ENCODE data around the gene CBFA2T3. TPM values are rescaled to one million over a fixed set of nuclear protein-coding genes. Genes with fewer than 3 reads are reported as not detected.

CBFA2T3 gene
- total RNA-seq, 1 experiment from 2014 or later, result 2.9 TPM

DNA sequence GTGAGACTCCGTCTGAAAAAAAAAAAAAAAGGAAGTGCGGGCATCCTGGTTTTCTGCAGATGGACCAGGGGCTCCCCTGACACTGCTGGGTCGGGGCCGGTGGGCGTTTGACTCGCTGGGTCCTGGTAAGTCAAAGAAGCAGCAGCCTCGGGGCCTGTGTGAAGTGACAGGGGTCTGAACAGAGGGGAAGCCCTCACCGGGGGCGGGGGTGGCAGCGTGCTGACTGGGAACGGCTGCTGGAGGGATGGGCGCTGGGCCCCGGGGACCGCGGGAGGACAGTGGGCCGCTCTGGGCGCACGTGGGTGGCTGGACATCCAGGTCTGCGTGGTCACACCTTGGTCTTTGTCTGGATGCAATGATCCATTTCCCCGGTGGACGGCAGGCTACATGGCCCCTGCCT is 128.4 kb downstream of the CBFA2T3 start:
- H3K4me1 ChIP-seq (ENCODE audit: insufficient read depth, low read length), result no peaks in the 10 kb centered on the region
- H3K4me1 Mint-ChIP-seq, result no peaks in the 10 kb centered on the region
- no peak overlapping the region for H3K23ac ChIP-seq (ENCODE audit: insufficient read length, low read depth, low read length)
- H3K9me3 Mint-ChIP-seq, result peaks cover 0 to 6% of the 10 kb centered on the region in 2 experiments; a peak in 2 of 5 replicates
- H3K9ac ChIP-seq (ENCODE audit: extremely low read depth, insufficient read length, low read length), result no peak overlapping the region
- H3K27me3 ChIP-seq (ENCODE audit: insufficient read depth, low read length), result no peaks in the 10 kb centered on the region
- H2BK5ac ChIP-seq (ENCODE audit: insufficient read length, low read length), result no peak overlapping the region
- H2AK5ac ChIP-seq (ENCODE audit: insufficient read length, low read length), result no peak overlapping the region
- H2BK120ac ChIP-seq (ENCODE audit: low read depth, low read length, poor library complexity, severe bottlenecking), result no peak overlapping the region
- H3K4me3 Mint-ChIP-seq, result no peak overlapping the region
- H3K9me3 ChIP-seq (ENCODE audit: control insufficient read depth, low read depth, low read length), result no peaks in the 10 kb centered on the region
- H3T11ph ChIP-seq (ENCODE audit: low read length), result no peak overlapping the region
- DNase-seq, result no peak
- H4K5ac ChIP-seq (ENCODE audit: insufficient read length, low read depth, low read length), result no peak overlapping the region
- H3K36me3 Mint-ChIP-seq (ENCODE audit: insufficient read depth in 1 of 3, low read depth in 3 of 3), result peaks cover 8 to 19% (median 12%) of the 10 kb centered on the region in 3 experiments; a peak in 6 of 7 replicates
- no peak overlapping the region for H3K27ac Mint-ChIP-seq
- H3K79me1 ChIP-seq (ENCODE audit: insufficient read depth, low read depth, low read length, poor library complexity, severe bottlenecking), result no peaks in the 10 kb centered on the region
- no peaks in the 10 kb centered on the region for H3K27me3 Mint-ChIP-seq (ENCODE audit: low read depth)
- H3K14ac ChIP-seq (ENCODE audit: insufficient read depth, low read length), result no peak overlapping the region; the same call in 1 of the 2 replicates
- H2BK12ac ChIP-seq (ENCODE audit: insufficient read length, low read depth, low read length), result no peak overlapping the region
- WGBS (ENCODE audit: extremely low coverage, insufficient read length, low lambda C conversion rate), result no CpG with 5 or more reads among the region's 21 CpGs
- no peak overlapping the region for H2BK20ac ChIP-seq (ENCODE audit: low read depth, low read length, poor library complexity, severe bottlenecking)
- H2AFZ ChIP-seq (ENCODE audit: low read length), result no peak overlapping the region
- H3K18ac ChIP-seq (ENCODE audit: insufficient read length, low read depth, low read length), result no peak overlapping the region
- no peaks in the 10 kb centered on the region for H3K23me2 ChIP-seq (ENCODE audit: insufficient read length, low read depth, low read length, poor library complexity, severe bottlenecking)
- TF ChIP-seq, protein P1, sequence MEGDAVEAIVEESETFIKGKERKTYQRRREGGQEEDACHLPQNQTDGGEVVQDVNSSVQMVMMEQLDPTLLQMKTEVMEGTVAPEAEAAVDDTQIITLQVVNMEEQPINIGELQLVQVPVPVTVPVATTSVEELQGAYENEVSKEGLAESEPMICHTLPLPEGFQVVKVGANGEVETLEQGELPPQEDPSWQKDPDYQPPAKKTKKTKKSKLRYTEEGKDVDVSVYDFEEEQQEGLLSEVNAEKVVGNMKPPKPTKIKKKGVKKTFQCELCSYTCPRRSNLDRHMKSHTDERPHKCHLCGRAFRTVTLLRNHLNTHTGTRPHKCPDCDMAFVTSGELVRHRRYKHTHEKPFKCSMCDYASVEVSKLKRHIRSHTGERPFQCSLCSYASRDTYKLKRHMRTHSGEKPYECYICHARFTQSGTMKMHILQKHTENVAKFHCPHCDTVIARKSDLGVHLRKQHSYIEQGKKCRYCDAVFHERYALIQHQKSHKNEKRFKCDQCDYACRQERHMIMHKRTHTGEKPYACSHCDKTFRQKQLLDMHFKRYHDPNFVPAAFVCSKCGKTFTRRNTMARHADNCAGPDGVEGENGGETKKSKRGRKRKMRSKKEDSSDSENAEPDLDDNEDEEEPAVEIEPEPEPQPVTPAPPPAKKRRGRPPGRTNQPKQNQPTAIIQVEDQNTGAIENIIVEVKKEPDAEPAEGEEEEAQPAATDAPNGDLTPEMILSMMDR (conservative IDR thresholded peaks at IDR 0.05), result no peak
- no peak overlapping the region for H2BK15ac ChIP-seq (ENCODE audit: low read depth, low read length)
- no peaks in the 10 kb centered on the region for H4K20me1 ChIP-seq (ENCODE audit: control insufficient read depth, insufficient read depth, insufficient read length)
- H4K91ac ChIP-seq (ENCODE audit: insufficient read length, low read depth, low read length), result no peak overlapping the region
- H3K56ac ChIP-seq (ENCODE audit: insufficient read length, low read depth, low read length), result no peak overlapping the region
- H4K8ac ChIP-seq (replicated peaks; ENCODE audit: insufficient read length, low read depth, low read length), result no peak overlapping the region
- H3K4me2 ChIP-seq (ENCODE audit: insufficient read depth, insufficient read length, low read length), result no peak overlapping the region
- no peaks in the 10 kb centered on the region for H3K79me2 ChIP-seq (ENCODE audit: insufficient read depth, low read length)
- H3K27ac ChIP-seq (ENCODE audit: insufficient read length, low read depth, low read length), result no peak overlapping the region
- no peak overlapping the region for H3K4ac ChIP-seq (ENCODE audit: low read depth, low read length)

Measured in H9 (cell line).